Activated T-cell treated with anti-CD3 and anti-CD28 coated beads for 48 hours (primary cell): ENCODE measurements around the gene CFAP221.

Experiments used
- DNase-seq: peaks from one replicate; pipeline ENCODE4 v3.0.0-alpha.2; 2020; ENCODE audit warnings: low read depth

CFAP221 gene

DNA sequence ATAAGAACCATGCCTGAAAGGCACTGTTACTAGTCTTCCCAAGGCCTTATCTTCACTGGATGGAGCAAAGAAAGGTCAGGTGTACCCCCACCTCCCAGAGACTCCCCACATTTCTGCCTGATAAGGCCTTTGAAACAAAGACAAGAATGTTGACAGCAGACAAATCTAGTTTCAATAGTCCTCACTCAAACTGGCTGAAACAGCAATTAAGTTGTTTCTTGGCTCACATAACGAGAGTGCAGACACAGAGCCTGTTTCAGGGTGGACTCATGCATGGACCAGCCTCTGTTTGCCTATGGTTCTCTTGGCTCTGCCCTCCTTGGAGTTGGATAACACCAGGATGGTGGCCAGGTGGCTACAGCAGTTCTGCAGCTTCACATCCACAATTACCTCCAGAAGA lies 7.5 kb upstream of the CFAP221 start:
- no peak for DNase-seq

- DNase-seq = no peak
Measured at GRCh38 chr2:119537792-119538191, 6.5 kb upstream of the CFAP221 start.

- DNase-seq = no peak
Measured at GRCh38 chr2:119541476-119541875, 2.8 kb upstream of the CFAP221 start.

DNA sequence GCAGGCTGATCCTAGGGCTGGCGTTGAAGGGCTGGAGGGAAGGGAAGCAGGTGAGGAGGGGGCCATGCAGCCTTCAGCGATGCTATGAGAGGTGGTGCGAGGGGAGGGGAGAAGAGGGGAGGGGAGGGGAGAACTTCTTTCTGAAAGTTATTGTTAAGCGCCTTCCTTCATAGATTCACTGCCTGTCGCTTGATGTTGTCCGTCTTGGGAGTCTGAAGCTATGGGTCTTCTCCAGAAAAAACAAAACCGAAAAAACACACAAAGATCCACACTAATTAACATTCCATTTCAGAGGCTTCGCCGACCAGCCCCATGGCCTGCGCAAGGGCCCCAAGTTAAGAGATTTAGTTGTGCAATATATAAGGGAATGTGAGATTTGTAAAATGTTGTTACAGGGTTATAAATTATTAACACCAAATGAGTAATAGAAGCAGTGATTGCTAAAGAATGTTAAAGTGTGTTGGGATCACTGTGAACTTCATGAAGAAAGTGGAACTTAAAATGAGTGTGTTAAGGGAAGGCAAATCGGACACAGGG lies 758 bp downstream of the CFAP221 start:
- no peak for DNase-seq

DNA sequence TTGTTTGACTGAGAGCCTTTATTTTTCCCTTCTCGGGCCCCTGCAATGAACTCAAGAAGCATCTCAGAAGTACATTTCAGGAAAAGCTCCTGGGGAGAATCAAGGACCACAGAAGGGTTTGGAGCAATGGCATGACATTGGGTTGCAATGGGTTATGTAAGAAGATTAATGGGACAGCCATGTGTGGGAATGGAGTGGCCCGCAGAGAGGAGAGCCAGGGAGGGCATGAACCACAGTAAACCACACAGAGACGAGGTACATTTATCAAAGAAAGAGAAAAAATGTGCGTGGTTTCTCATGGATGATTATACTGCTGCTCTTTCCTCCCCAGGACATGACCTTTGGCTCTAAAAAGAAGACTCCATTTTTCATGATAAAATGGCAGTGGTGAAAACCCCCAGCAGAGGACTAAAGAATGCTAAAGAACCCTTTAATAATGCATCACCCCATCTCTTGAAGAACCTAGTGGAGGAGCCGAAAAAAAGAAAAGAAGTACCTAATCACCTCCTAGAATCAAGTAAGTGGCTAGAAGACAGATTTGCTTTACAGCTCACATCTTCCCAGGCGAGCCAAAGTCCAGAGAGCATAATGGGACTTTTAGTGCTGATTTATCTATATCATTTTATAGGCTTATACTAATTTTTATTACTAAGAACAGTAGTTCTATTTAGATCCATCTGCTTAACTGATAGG lies 1.7 kb downstream of the CFAP221 start:
- DNase-seq = no peak

- no peak for DNase-seq
Measured at GRCh38 chr2:119546447-119546767, 2.2 kb downstream of the CFAP221 start.

DNA sequence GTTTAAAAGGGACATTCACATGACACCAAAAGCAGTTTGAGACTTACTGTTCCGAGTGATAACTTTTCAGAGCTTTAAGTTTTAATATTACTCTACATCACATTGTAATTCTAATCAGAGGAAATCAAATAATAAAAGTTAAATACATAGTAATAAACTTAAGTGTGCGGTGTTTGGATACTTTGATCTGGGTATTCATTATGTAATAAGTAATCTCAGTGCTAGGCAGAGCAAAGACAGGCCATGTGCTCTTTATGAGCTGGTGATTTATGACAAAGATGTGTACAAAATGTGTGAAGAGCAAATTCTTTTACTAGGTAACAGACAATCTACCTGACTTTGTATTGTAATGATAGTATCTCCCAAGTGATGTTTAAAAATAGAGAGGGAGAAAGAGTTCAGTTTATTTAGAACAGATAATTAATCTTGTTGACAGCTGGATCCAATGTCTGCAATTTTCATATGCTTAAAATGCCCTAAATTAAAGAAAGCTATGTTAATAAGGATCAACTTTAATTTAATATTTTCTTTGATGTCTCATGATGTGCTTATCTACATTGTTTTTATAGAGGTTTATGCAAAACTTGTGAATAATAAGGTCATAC lies 4.4 kb downstream of the CFAP221 start:
- no peak for DNase-seq

DNA sequence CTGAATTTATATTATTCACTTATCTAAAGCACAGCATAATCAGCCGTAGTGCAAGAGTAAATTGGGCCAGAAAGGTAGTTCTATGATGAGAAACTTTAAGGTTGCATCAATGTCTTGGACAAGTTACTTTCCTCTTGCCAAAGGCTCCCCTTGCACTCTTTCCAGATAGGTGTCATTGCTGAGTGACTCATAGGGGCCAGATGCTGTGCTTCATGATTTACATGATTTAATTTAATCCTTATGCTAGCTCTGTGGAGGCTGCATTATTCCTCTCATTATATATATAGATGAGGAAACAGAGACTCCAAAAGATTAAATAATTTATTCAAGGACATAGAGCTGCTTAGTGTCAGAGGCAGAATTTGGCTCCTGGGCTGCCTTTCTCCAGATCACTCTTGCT lies 5.0 kb downstream of the CFAP221 start:
- DNase-seq = no peak

DNA sequence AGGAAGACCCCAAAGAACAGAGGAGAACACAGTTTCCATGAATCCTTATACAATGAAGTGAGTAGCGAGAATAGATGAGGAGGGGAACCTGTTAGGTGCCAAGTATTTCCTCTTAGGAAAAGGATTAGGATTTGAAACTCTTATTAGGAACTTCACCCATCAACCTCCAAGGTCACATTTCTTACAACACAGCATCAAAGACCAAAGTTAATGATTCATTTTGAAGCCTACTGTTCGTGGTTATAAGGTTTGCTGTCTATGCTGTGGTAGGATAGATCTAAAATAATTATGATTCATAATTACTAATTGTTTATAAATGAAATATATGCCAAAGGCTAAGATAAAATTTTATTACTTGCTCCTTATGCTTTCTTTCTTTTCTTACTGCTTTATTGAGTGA lies 6.1 kb downstream of the CFAP221 start:
- DNase-seq = no peak

DNA sequence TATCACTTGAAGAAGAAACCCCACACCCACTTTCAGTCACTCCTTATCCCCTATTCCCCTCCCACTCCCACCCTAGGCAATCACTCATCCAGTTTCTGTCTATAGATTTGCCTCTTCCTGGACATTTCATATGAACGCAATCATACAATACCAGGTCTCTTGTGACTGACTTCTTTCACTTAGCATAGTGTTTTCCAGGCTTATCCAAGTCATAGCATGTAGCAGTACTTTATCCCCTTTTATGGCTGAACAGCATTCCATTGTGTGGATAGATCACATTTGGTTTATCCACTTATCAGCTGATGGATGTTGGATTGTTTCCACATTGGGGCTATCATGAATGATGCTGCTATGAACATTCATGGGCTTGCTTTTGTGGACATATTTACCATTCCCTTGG lies 6.6 kb downstream of the CFAP221 start:
- DNase-seq = no peak

- no peak for DNase-seq
Measured at GRCh38 chr2:119552902-119553301, 8.7 kb downstream of the CFAP221 start.

- DNase-seq = no peak
Measured at GRCh38 chr2:119553687-119554344, 9.6 kb downstream of the CFAP221 start.

- no peak for DNase-seq
Measured at GRCh38 chr2:119565481-119565880, 21.2 kb downstream of the CFAP221 start.

DNA sequence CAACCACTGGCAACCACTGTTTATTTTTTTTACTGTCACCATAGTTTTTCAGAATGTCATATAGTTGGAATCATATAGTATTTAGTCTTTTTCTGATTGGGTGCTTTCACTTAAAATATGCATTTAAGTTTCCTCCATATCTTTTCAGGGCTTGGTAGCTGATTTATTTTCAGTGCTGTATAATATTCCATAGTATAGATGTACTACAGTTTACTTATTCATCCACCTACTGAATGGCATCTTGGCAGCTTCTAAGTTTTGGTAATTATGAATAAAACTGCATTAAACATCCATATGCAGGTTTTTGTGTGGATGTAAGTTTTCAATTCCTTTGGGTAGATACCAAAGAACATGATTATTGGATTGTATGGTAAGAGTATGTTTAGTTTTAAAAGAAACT lies 23.0 kb downstream of the CFAP221 start:
- DNase-seq = no peak

GRCh38 chr2:119574108-119574815 lies 30.0 kb downstream of the CFAP221 start:
- DNase-seq = no peak

DNA sequence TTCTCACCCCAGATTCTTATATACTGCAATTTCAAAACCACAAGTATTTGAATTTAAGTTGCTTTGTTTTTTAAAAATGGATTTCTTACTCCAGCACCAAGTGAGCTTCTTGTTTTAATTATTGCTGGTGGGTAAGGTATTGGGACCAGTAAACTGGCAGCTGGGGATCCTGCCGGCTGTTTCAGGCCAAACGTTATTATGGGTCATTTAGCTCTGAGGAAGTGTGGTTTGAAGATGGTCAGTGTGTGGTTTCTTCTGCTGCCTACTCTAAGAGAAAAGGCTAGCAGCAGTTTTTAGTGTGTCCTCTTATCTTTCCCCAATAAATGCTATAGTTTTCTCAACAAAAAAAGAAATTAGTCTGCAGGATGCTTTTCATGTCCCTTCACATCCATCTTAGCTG lies 30.6 kb downstream of the CFAP221 start:
- DNase-seq = no peak

GRCh38 chr2:119575439-119575838 lies 31.2 kb downstream of the CFAP221 start:
- DNase-seq = no peak

- no peak for DNase-seq
Measured at GRCh38 chr2:119579424-119580295, 35.4 kb downstream of the CFAP221 start.

GRCh38 chr2:119580550-119581072 lies 36.4 kb downstream of the CFAP221 start:
- DNase-seq = no peak

GRCh38 chr2:119583291-119583690 lies 39.0 kb downstream of the CFAP221 start:
- DNase-seq = no peak

DNA sequence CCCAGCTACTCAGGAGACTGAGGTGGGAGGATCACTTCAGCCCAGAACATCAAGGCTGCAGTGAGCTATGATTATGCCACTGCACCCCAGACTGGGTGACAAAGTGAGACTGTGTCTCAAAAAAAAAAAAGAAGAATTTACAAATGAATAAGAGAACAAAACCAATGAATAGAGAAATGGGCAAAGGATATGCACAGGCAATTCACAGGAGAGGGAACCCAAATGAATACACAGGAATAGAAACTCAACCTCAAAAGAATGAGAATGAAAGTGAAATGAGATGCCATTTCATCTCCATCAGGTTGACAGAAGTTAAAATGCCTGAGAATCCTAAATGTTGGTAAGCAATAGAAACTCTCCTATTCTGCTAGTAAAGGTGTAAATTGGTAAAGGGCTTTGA lies 40.2 kb downstream of the CFAP221 start:
- no peak for DNase-seq

- no peak for DNase-seq
Measured at GRCh38 chr2:119586085-119586484, 41.8 kb downstream of the CFAP221 start.
